Hepatocyte (in vitro differentiated cells): Measurements from ENCODE around the gene TNNC1. TPM values are rescaled to one million over a fixed set of nuclear protein-coding genes. Genes with fewer than 3 reads are reported as not detected.

Experiments used
- DNase-seq: peaks from one replicate; pipeline ENCODE4 v3.0.0-alpha.2; 2016; ENCODE audit warnings: low spot score
- H2AFZ ChIP-seq: fragments of 200-600 bp; sonication (generic); 2 replicates; pipeline ENCODE4 v1.6.0; 2016; ENCODE audit warnings: antibody characterized with exemption, mild to moderate bottlenecking
- H3K27ac ChIP-seq: fragments of 200-600 bp; sonication (generic); 2 replicates; pipeline ENCODE4 v1.5.1; 2016; ENCODE audit warnings: mild to moderate bottlenecking
- H3K27me3 ChIP-seq: fragments of 200-600 bp; sonication (generic); 2 replicates; pipeline ENCODE4 v1.6.1; 2016
- H3K36me3 ChIP-seq: fragments of 200-600 bp; sonication (generic); replicated peaks from 2 replicates; pipeline ENCODE4 v1.5.1; 2016; ENCODE audit warnings: low read depth; ENCODE audit not compliant: insufficient read depth
- H3K4me1 ChIP-seq: fragments of 200-600 bp; sonication (generic); 2 replicates; pipeline ENCODE4 v1.5.1; 2016; ENCODE audit warnings: mild to moderate bottlenecking, moderate library complexity; ENCODE audit not compliant: insufficient read depth
- H3K4me2 ChIP-seq: fragments of 200-600 bp; sonication (generic); 2 replicates; pipeline ENCODE4 v1.6.0; 2016
- H3K4me3 ChIP-seq: fragments of 200-600 bp; sonication (generic); 2 replicates; pipeline ENCODE4 v1.5.1; 2016; ENCODE audit warnings: mild to moderate bottlenecking
- H3K79me2 ChIP-seq: fragments of 200-600 bp; sonication (generic); 2 replicates; pipeline ENCODE4 v1.6.0; 2017; ENCODE audit warnings: mild to moderate bottlenecking
- H3K9me2 ChIP-seq: fragments of 200-600 bp; sonication (generic); replicated peaks from 2 replicates; pipeline ENCODE4 v1.6.0; 2017; ENCODE audit warnings: mild to moderate bottlenecking; ENCODE audit not compliant: insufficient read depth
- H3K9me3 ChIP-seq: fragments of 200-600 bp; sonication (generic); 2 replicates; pipeline ENCODE4 v1.5.1; 2016; ENCODE audit warnings: low read depth, mild to moderate bottlenecking
- H4K20me1 ChIP-seq: fragments of 200-600 bp; sonication (generic); 2 replicates; pipeline ENCODE4 v1.6.0; 2016; ENCODE audit warnings: mild to moderate bottlenecking; ENCODE audit not compliant: insufficient read depth, poor library complexity, severe bottlenecking
- CTCF ChIP-seq: fragments of 200-600 bp; sonication (generic); IDR thresholded peaks from 2 replicates; pipeline ENCODE4 v1.5.1; 2016; ENCODE audit warnings: antibody characterized with exemption, mild to moderate bottlenecking; ENCODE audit not compliant: poor library complexity
- EZH2 ChIP-seq: fragments of 200-600 bp; sonication (generic); IDR thresholded peaks from 2 replicates; pipeline ENCODE4 v1.6.1; 2016; ENCODE audit warnings: antibody characterized with exemption, mild to moderate bottlenecking, borderline replicate concordance
- EZH2phosphoT487 ChIP-seq: fragments of 200-600 bp; sonication (generic); IDR thresholded peaks from one replicate; pipeline ENCODE4 v1.6.1; 2018; ENCODE audit warnings: antibody characterized with exemption, mild to moderate bottlenecking, low read depth, moderate library complexity; ENCODE audit not compliant: unreplicated experiment, severe bottlenecking
- WGBS: methylation state at CpG from one replicate; pipeline ENCODE4 v1.1.6; 2016; ENCODE audit warnings: low lambda C conversion rate; ENCODE audit errors: missing lambda C conversion rate; 5-methylcytosine and 5-hydroxymethylcytosine counted together
- polyA plus RNA-seq: library from polyadenylated mRNA; unstranded; fragments of >200 nt; fragmentation: Nextera tagmentation; extraction: Ambion mirVana; gene quantifications from 2 replicates; pipeline ENCODE4 v1.2.1, GENCODE V29; 2016
- total RNA-seq: library from RNA; depleted of rRNA; stranded (reverse); fragments of >200 nt; gene quantifications from 2 replicates; pipeline ENCODE4 v1.2.3, GENCODE V29; 2014

TNNC1 gene
- total and polyA plus RNA-seq, 2 experiments from 2014 or later = 9.7 to 15.0 TPM

GRCh38 chr3:52430416-52430810, 23.4 kb downstream of the TNNC1 start:
- WGBS = 93% methylated on average over 9 of the region's 9 CpGs
- peak overlapping the region; percentile 68 for H3K27ac ChIP-seq
- no peaks in the 10 kb centered on the region for H3K9me2 ChIP-seq
- no peaks in the 10 kb centered on the region for H3K9me3 ChIP-seq
- no peaks in the 10 kb centered on the region for H3K36me3 ChIP-seq
- no peak overlapping the region for H3K4me3 ChIP-seq
- H3K79me2 ChIP-seq = no peaks in the 10 kb centered on the region
- no peaks in the 10 kb centered on the region for H4K20me1 ChIP-seq
- no peak for DNase-seq
- no peak overlapping the region for H2AFZ ChIP-seq
- TF ChIP-seq CTCF (no peak), EZH2phosphoT487 (no peak)
- no peaks in the 10 kb centered on the region for H3K27me3 ChIP-seq
- H3K4me1 ChIP-seq = peaks cover 20% of the 10 kb centered on the region
- H3K4me2 ChIP-seq = no peak overlapping the region

GRCh38 chr3:52429779-52430415, 23.9 kb downstream of the TNNC1 start:
- TF ChIP-seq EZH2 (no peak), EZH2phosphoT487 (no peak), CTCF (no peak)
- 75% methylated on average over 7 of the region's 7 CpGs for WGBS
- DNase-seq = peak; percentile 70
- no peaks in the 10 kb centered on the region for H4K20me1 ChIP-seq
- no peaks in the 10 kb centered on the region for H3K36me3 ChIP-seq
- no peaks in the 10 kb centered on the region for H3K9me3 ChIP-seq
- no peaks in the 10 kb centered on the region for H3K27me3 ChIP-seq
- no peaks in the 10 kb centered on the region for H3K9me2 ChIP-seq
- no peak overlapping the region for H2AFZ ChIP-seq
- H3K4me3 ChIP-seq = no peak overlapping the region
- H3K4me1 ChIP-seq = peaks cover 20% of the 10 kb centered on the region
- H3K27ac ChIP-seq = peak overlapping the region; percentile 68
- H3K4me2 ChIP-seq = no peak overlapping the region
- H3K79me2 ChIP-seq = no peaks in the 10 kb centered on the region

GRCh38 chr3:52429031-52429430, 24.8 kb downstream of the TNNC1 start:
- Histone ChIP-seq H4K20me1 (no peaks in the 10 kb centered on the region), H3K4me1 (peaks cover 17% of the 10 kb centered on the region), H3K4me3 (no peak overlapping the region), H2AFZ (no peak overlapping the region), H3K9me2 (no peaks in the 10 kb centered on the region), H3K4me2 (no peak overlapping the region), H3K79me2 (no peaks in the 10 kb centered on the region), H3K27ac (peak overlapping the region; percentile 51), H3K9me3 (no peaks in the 10 kb centered on the region), H3K36me3 (no peaks in the 10 kb centered on the region), H3K27me3 (no peaks in the 10 kb centered on the region)
- no peak for DNase-seq
- TF ChIP-seq EZH2phosphoT487 (no peak), EZH2 (no peak), CTCF (no peak)
- 46% methylated on average over 3 of the region's 3 CpGs for WGBS
